Natural killer cell (primary cell): Measurements from ENCODE around the gene PJA2. TPM values are rescaled to one million over a fixed set of nuclear protein-coding genes. Genes with fewer than 3 reads are reported as not detected.

Source experiments
- ATAC-seq, 3 donors: fragments of 150-1000 bp in 2 of 3; fragments of 200-7000 bp in 1 of 3; cut with Tn5 transposase; 1 replicate in 1 of 3; 2 replicates in 2 of 3; pipeline ENCODE4 v1.10.0; 2021; ENCODE audit warnings: mild to moderate bottlenecking in 2 of 3, moderate library complexity in 2 of 3
- DNase-seq, 2 donors: peaks; one replicate each; pipeline versions ENCODE4 v3.0.0 to v3.0.0-alpha.2; 2013 to 2021; ENCODE audit warnings: mixed read lengths in 1 of 2
- H3K27ac ChIP-seq: one replicate; pipeline ENCODE4 v1.5.1; 2013; ENCODE audit warnings: mild to moderate bottlenecking, low read length
- H3K27me3 ChIP-seq: one replicate; pipeline ENCODE4 v1.6.1; 2013; ENCODE audit warnings: low read length; ENCODE audit not compliant: control insufficient read depth, insufficient read depth
- H3K36me3 ChIP-seq: one replicate; pipeline ENCODE4 v1.6.1; 2013; ENCODE audit warnings: low read length; ENCODE audit not compliant: control insufficient read depth, insufficient read depth
- H3K4me1 ChIP-seq: one replicate; pipeline ENCODE4 v1.6.1; 2013; ENCODE audit warnings: low read length; ENCODE audit not compliant: control insufficient read depth, insufficient read depth
- H3K4me3 ChIP-seq: one replicate; pipeline ENCODE4 v1.5.1; 2013; ENCODE audit warnings: low read length
- H3K9me3 ChIP-seq: one replicate; pipeline ENCODE4 v1.6.1; 2013; ENCODE audit warnings: low read length; ENCODE audit not compliant: control insufficient read depth, insufficient read depth
- H3K27ac Mint-ChIP-seq, 2 donors: one replicate each; pipeline ENCODE4 v1.8.0; 2022; ENCODE audit warnings: mild to moderate bottlenecking in 2 of 2, mixed read lengths in 2 of 2, moderate library complexity in 1 of 2
- H3K27me3 Mint-ChIP-seq, 2 donors: one replicate each; pipeline ENCODE4 v1.8.0; 2022; ENCODE audit warnings: low read depth in 2 of 2, mixed read lengths in 2 of 2
- H3K36me3 Mint-ChIP-seq: one replicate; pipeline ENCODE4 v1.8.0; 2022; ENCODE audit warnings: mixed read lengths
- H3K4me1 Mint-ChIP-seq, 2 donors: one replicate each; pipeline ENCODE4 v1.8.0; 2022; ENCODE audit warnings: mixed read lengths in 2 of 2
- H3K4me3 Mint-ChIP-seq: one replicate; pipeline ENCODE4 v1.8.0; 2022; ENCODE audit warnings: mild to moderate bottlenecking, moderate library complexity, mixed read lengths
- H3K9me3 Mint-ChIP-seq, 2 donors: one replicate each; pipeline ENCODE4 v1.8.0; 2022; ENCODE audit warnings: mixed read lengths in 2 of 2
- CTCF ChIP-seq: fragments of 200-600 bp; IDR thresholded peaks from one replicate; pipeline ENCODE4 v1.8.0; 2022; ENCODE audit warnings: antibody characterized with exemption
- WGBS: methylation state at CpG from one replicate; pipeline ENCODE4 v1.1.7; 2013; ENCODE audit warnings: missing lambda C conversion rate; ENCODE audit not compliant: insufficient coverage; 5-methylcytosine and 5-hydroxymethylcytosine counted together
- intact Hi-C: fragments of 100-400 bp; cut with micrococcal nuclease; formaldehyde crosslinking; loops from one replicate; pipeline ENCODE4 v1.14.2; 2022
- total RNA-seq, 4 donors: library from RNA; stranded (reverse); fragments of 120-200 nt in 1 of 4; gene quantifications; one replicate each; pipeline versions ENCODE4 v1.2.3 to v1.2.4, GENCODE V29; 2013 to 2022

Gene PJA2
- total RNA-seq, 3 donors from 2014 or later (not counting 1 experiment from before 2014, with no cell fraction given): 85.6 to 99.8 (median 90.8) TPM

GRCh38 chr5:109327570-109327969 is 82.2 kb downstream of the PJA2 start:
- no peak for DNase-seq
- intact Hi-C loops: no loop called here

GRCh38 chr5:109326919-109327318 is 82.9 kb downstream of the PJA2 start:
- WGBS: 93% methylated on average over 4 of the region's 4 CpGs
- TF ChIP-seq CTCF: no peak
- no peak for ATAC-seq

More at GRCh38 chr5:109327570-109327969, 82.2 kb downstream of the PJA2 start:
- TF ChIP-seq CTCF: no peak
- no peak overlapping the region for H3K4me3 ChIP-seq
- no peaks in the 10 kb centered on the region for H3K4me1 Mint-ChIP-seq
- no peak overlapping the region for H3K4me3 Mint-ChIP-seq
- H3K36me3 ChIP-seq: peaks cover 5% of the 10 kb centered on the region
- no peaks in the 10 kb centered on the region for H3K27me3 ChIP-seq
- no peaks in the 10 kb centered on the region for H3K9me3 ChIP-seq
- no peaks in the 10 kb centered on the region for H3K27me3 Mint-ChIP-seq
- no peaks in the 10 kb centered on the region for H3K4me1 ChIP-seq
- H3K36me3 Mint-ChIP-seq: no peaks in the 10 kb centered on the region
- H3K9me3 Mint-ChIP-seq: no peaks in the 10 kb centered on the region
- 88% methylated on average over 3 of the region's 3 CpGs for WGBS
- H3K27ac Mint-ChIP-seq: no peak overlapping the region
- ATAC-seq: no peak
- no peak overlapping the region for H3K27ac ChIP-seq

GRCh38 chr5:109325456-109325855 is 84.3 kb downstream of the PJA2 start:
- no peaks in the 10 kb centered on the region for H3K4me1 ChIP-seq
- no peak for TF ChIP-seq CTCF
- ATAC-seq: no peak
- WGBS: over 99% methylated on average over 5 of the region's 5 CpGs
- no peaks in the 10 kb centered on the region for H3K9me3 Mint-ChIP-seq
- H3K4me3 ChIP-seq: no peak overlapping the region
- peaks cover 2 to 3% of the 10 kb centered on the region in 2 donors for H3K4me1 Mint-ChIP-seq
- DNase-seq: no peak
- no peaks in the 10 kb centered on the region for H3K36me3 Mint-ChIP-seq
- peaks cover 2% of the 10 kb centered on the region for H3K36me3 ChIP-seq
- intact Hi-C loops: no loop called here
- H3K27me3 ChIP-seq: no peaks in the 10 kb centered on the region
- H3K9me3 ChIP-seq: no peaks in the 10 kb centered on the region
- H3K27ac Mint-ChIP-seq: no peak overlapping the region
- no peaks in the 10 kb centered on the region for H3K27me3 Mint-ChIP-seq
- no peak overlapping the region for H3K4me3 Mint-ChIP-seq
- no peak overlapping the region for H3K27ac ChIP-seq

More at GRCh38 chr5:109326919-109327318, 82.9 kb downstream of the PJA2 start:
- Histone ChIP-seq H3K4me3 (no peak overlapping the region), H3K9me3 (no peaks in the 10 kb centered on the region), H3K4me1 (no peaks in the 10 kb centered on the region), H3K27ac (no peak overlapping the region), H3K27me3 (no peaks in the 10 kb centered on the region), H3K36me3 (peaks cover 5% of the 10 kb centered on the region)
- no peaks in the 10 kb centered on the region for H3K36me3 Mint-ChIP-seq
- no peak for DNase-seq
- H3K4me1 Mint-ChIP-seq: no peaks in the 10 kb centered on the region
- intact Hi-C loops: no loop called here
- no peaks in the 10 kb centered on the region for H3K27me3 Mint-ChIP-seq
- no peak overlapping the region for H3K27ac Mint-ChIP-seq
- no peak overlapping the region for H3K4me3 Mint-ChIP-seq
- no peaks in the 10 kb centered on the region for H3K9me3 Mint-ChIP-seq

GRCh38 chr5:109324931-109325330 is 84.8 kb downstream of the PJA2 start:
- DNase-seq (no peak), ATAC-seq (no peak)
- H3K9me3 Mint-ChIP-seq: no peaks in the 10 kb centered on the region
- no peaks in the 10 kb centered on the region for H3K27me3 Mint-ChIP-seq
- H3K27ac Mint-ChIP-seq: no peak overlapping the region
- intact Hi-C loops: no loop called here
- no peak overlapping the region for H3K4me3 Mint-ChIP-seq
- Histone ChIP-seq H3K27me3 (no peaks in the 10 kb centered on the region), H3K4me1 (no peaks in the 10 kb centered on the region), H3K27ac (no peak overlapping the region), H3K36me3 (peaks cover under 1% of the 10 kb centered on the region), H3K9me3 (no peaks in the 10 kb centered on the region), H3K4me3 (no peak overlapping the region)
- peaks cover 7 to 8% of the 10 kb centered on the region in 2 donors for H3K4me1 Mint-ChIP-seq
- TF ChIP-seq CTCF: no peak
- WGBS: 50% methylated on average over 3 of the region's 5 CpGs
- H3K36me3 Mint-ChIP-seq: no peaks in the 10 kb centered on the region
